ENCODE results near the gene ENAM.

GRCh38 chr4:70667740-70668535 is 39.4 kb downstream of the ENAM start:
- TF ChIP-seq POLR2A (IDR thresholded peaks at IDR 0.05; ENCODE audit: low read depth, low read length): no peak
- TF ChIP-seq POLR2AphosphoS5 (IDR thresholded peaks at IDR 0.05; ENCODE audit: low read depth, low read length): no peak
- TF ChIP-seq TAF1 (IDR thresholded peaks at IDR 0.05; ENCODE audit: low read depth, low read length): no peak
- no peak for TF ChIP-seq PAX5 (IDR thresholded peaks at IDR 0.05; ENCODE audit: insufficient read depth, low read length, severe bottlenecking)
- TF ChIP-seq SPI1 (IDR thresholded peaks at IDR 0.05; ENCODE audit: low read depth, low read length): no peak

All from GM12891 (cell line).